SIG-M5 treated with dmso at 0.1 percent for 504 hours (cell line): ENCODE results near the gene GLB1L3.
A peak's percentile ranks its signal among the peaks of the same experiment; 100 is the strongest.
"Not testable (repeated sequence)": the region's sequence is repeated elsewhere in the genome, so short reads cannot be mapped to it uniquely, and the experiment has no call there.

Experiments
- DNase-seq: peaks from one replicate; lab custom pipeline; 2025; ENCODE audit not compliant: unreplicated experiment; lab: John Stamatoyannopoulos, UW

GLB1L3 gene

GRCh38 chr11:134250246-134250645 is 25.9 kb upstream of the GLB1L3 start:
- DNase-seq = no peak

GRCh38 chr11:134250675-134251074 is 25.5 kb upstream of the GLB1L3 start:
- no peak for DNase-seq

- peak; percentile 58 for DNase-seq
Measured at GRCh38 chr11:134252346-134253187, 23.6 kb upstream of the GLB1L3 start.

GRCh38 chr11:134253188-134253993 is 22.8 kb upstream of the GLB1L3 start, which contains the start of the genes ACAD8 and THYN1:
Gene ACAD8 (plus strand): TSS chr11:134253568. CDS start chr11:134253601, 33 bp downstream.
Gene THYN1 (minus strand): TSS chr11:134253352. CDS start chr11:134252882, 470 bp downstream.
- DNase-seq = peak; percentile 90

GRCh38 chr11:134254433-134255183 is 21.6 kb upstream of the GLB1L3 start:
- DNase-seq = no peak

GRCh38 chr11:134255184-134255561 is 21.0 kb upstream of the GLB1L3 start:
- DNase-seq = not testable (repeated sequence)

- no peak for DNase-seq
Measured at GRCh38 chr11:134257101-134257500, 19.1 kb upstream of the GLB1L3 start.

GRCh38 chr11:134258577-134258976 is 17.6 kb upstream of the GLB1L3 start:
- DNase-seq = no peak

GRCh38 chr11:134260503-134260902 is 15.7 kb upstream of the GLB1L3 start:
- DNase-seq = peak; percentile 69

- no peak for DNase-seq
Measured at GRCh38 chr11:134260983-134261382, 15.2 kb upstream of the GLB1L3 start.

GRCh38 chr11:134261626-134262488 is 14.3 kb upstream of the GLB1L3 start:
- DNase-seq = peak; percentile 6

GRCh38 chr11:134264966-134265764 is 11.0 kb upstream of the GLB1L3 start:
- DNase-seq = no peak

- DNase-seq = no peak
Measured at GRCh38 chr11:134266440-134266839, 9.7 kb upstream of the GLB1L3 start.

- peak; percentile 15 for DNase-seq
Measured at GRCh38 chr11:134266841-134267251, 9.3 kb upstream of the GLB1L3 start.

- DNase-seq = no peak
Measured at GRCh38 chr11:134267461-134267860, 8.7 kb upstream of the GLB1L3 start.

- no peak for DNase-seq
Measured at GRCh38 chr11:134267966-134268365, 8.2 kb upstream of the GLB1L3 start.

GRCh38 chr11:134270250-134270714 is 5.9 kb upstream of the GLB1L3 start:
- DNase-seq = no peak

GRCh38 chr11:134271978-134272377 is 4.2 kb upstream of the GLB1L3 start:
- DNase-seq = no peak
